Adipose tissue (tissue), 3 donors: ENCODE results near the gene NUMB. TPM values are rescaled to one million over a fixed set of nuclear protein-coding genes. Genes with fewer than 3 reads are reported as not detected.
A peak's percentile ranks its signal among the peaks of the same experiment; 100 is the strongest.

Experiments used
- H3K27ac ChIP-seq: one replicate; pipeline ENCODE4 v1.5.1; 2013; ENCODE audit warnings: low read depth, low read length
- WGBS, 3 donors: extraction: QIAGEN DNeasy Blood & Tissue Kit; methylation state at CpG; one replicate each; pipeline ENCODE4 v1.1.7; 2013; 5-methylcytosine and 5-hydroxymethylcytosine counted together
- polyA plus RNA-seq, 3 donors: library from polyadenylated mRNA; stranded (reverse); fragments of 200-250 nt; gene quantifications; one replicate each; pipeline ENCODE4 v1.2.3, GENCODE V29; 2013
- donor health status: healthy with polysubstance abuse.
- donor health status: Bipolar disorder and iron deficiency.
- donor health status: healthy.

The NUMB gene
- polyA plus RNA-seq = 10 to 100 TPM; 18.4 to 39.4 (median 33.5) TPM

GRCh38 chr14:73458183-73458976 lies at the start of gene NUMB:
TSS of gene NUMB (minus strand) at chr14:73458546. CDS start at chr14:73355751, 102,795 bp downstream.
- peak within 1 kb of the TSS; percentile 45 for H3K27ac ChIP-seq
- 0 to 1% (median 0%) methylated on average over 50 to 60 of the region's 60 CpGs for WGBS, 3 donors

GRCh38 chr14:73503648-73504047 lies 45.3 kb upstream of the NUMB start:
- WGBS, 3 donors = 92 to 93% (median 93%) methylated on average over 3 of the region's 3 CpGs
- H3K27ac ChIP-seq = no peak overlapping the region

- WGBS, 3 donors = 89 to 92% (median 89%) methylated on average over 11 of the region's 11 CpGs
- H3K27ac ChIP-seq = no peak overlapping the region
Measured at GRCh38 chr14:73502017-73502619, 43.8 kb upstream of the NUMB start.

GRCh38 chr14:73500360-73500759 lies 42.0 kb upstream of the NUMB start:
- 82 to 96% (median 93%) methylated on average over 6 of the region's 6 CpGs for WGBS, 3 donors
- H3K27ac ChIP-seq = no peak overlapping the region

GRCh38 chr14:73494593-73494992 lies 36.2 kb upstream of the NUMB start:
- no peak overlapping the region for H3K27ac ChIP-seq
- 99 to 100% (median 100%) methylated on average over 2 of the region's 2 CpGs for WGBS, 3 donors

- no peak overlapping the region for H3K27ac ChIP-seq
- WGBS, 3 donors = 67 to 79% (median 76%) methylated on average over 5 of the region's 5 CpGs
Measured at GRCh38 chr14:73492670-73493069, 34.3 kb upstream of the NUMB start.

- H3K27ac ChIP-seq = no peak overlapping the region
- 53 to 66% (median 60%) methylated on average over 24 of the region's 24 CpGs for WGBS, 3 donors
Measured at GRCh38 chr14:73492043-73492552, 33.8 kb upstream of the NUMB start.

GRCh38 chr14:73491256-73492042 lies 33.1 kb upstream of the NUMB start:
- WGBS, 3 donors = 1% methylated on average over 82 to 94 of the region's 94 CpGs
- peak overlapping the region; percentile 56 for H3K27ac ChIP-seq

- H3K27ac ChIP-seq = no peak overlapping the region
Measured at GRCh38 chr14:73489481-73490175, 31.3 kb upstream of the NUMB start.

GRCh38 chr14:73478684-73479083 lies 20.3 kb upstream of the NUMB start:
- WGBS, 3 donors = 81 to 84% (median 83%) methylated on average over 15 of the region's 15 CpGs
- H3K27ac ChIP-seq = no peak overlapping the region

More at GRCh38 chr14:73489481-73490175, 31.3 kb upstream of the NUMB start:
- 76 to 80% (median 80%) methylated on average over 6 of the region's 6 CpGs for WGBS, 3 donors

GRCh38 chr14:73477618-73478266 lies 19.4 kb upstream of the NUMB start:
- no peak overlapping the region for H3K27ac ChIP-seq
- WGBS, 3 donors = 64 to 89% (median 65%) methylated on average over 6 of the region's 6 CpGs

- H3K27ac ChIP-seq = no peak overlapping the region
- 34 to 69% (median 67%) methylated on average over 3 of the region's 3 CpGs for WGBS, 3 donors
Measured at GRCh38 chr14:73476451-73476931, 18.1 kb upstream of the NUMB start.

- WGBS, 3 donors = 50 to 65% (median 54%) methylated on average over 4 of the region's 4 CpGs
- H3K27ac ChIP-seq = no peak overlapping the region
Measured at GRCh38 chr14:73474952-73475351, 16.6 kb upstream of the NUMB start.

- no peak overlapping the region for H3K27ac ChIP-seq
- WGBS, 3 donors = 56 to 61% (median 60%) methylated on average over 18 of the region's 18 CpGs
Measured at GRCh38 chr14:73472185-73473114, 14.1 kb upstream of the NUMB start.

- no peak overlapping the region for H3K27ac ChIP-seq
- WGBS, 3 donors = 71 to 76% (median 72%) methylated on average over 6 of the region's 6 CpGs
Measured at GRCh38 chr14:73471582-73472184, 13.3 kb upstream of the NUMB start.

GRCh38 chr14:73468828-73469375 lies 10.6 kb upstream of the NUMB start:
- no peak overlapping the region for H3K27ac ChIP-seq
- WGBS, 3 donors = 84 to 92% (median 87%) methylated on average over 3 of the region's 3 CpGs
